HG03025 (cell line): ENCODE results near the gene MBD3L2B.
"Not testable (repeated sequence)": the region's sequence is repeated elsewhere in the genome, so short reads cannot be mapped to it uniquely, and the experiment has no call there.

Experiments
- ATAC-seq: cut with Tn5 transposase; IDR thresholded peaks from one replicate; pipeline ENCODE4 v1.9.1; 2021; ENCODE audit warnings: mild to moderate bottlenecking, moderate library complexity; ENCODE audit not compliant: unreplicated experiment, low FRiP score

MBD3L2B gene

GRCh38 chr19:7021331-7021730 lies at the start of gene MBD3L2B:
Gene MBD3L2B, minus strand, starts transcription at chr19:7021431. Its CDS starts 34 bp downstream, at chr19:7021397.
- ATAC-seq: not testable (repeated sequence)

GRCh38 chr19:7069904-7070226 lies 48.6 kb upstream of the MBD3L2B start:
- no peak for ATAC-seq

- ATAC-seq: peak; percentile 90
These were observed 48.0 kb upstream of the MBD3L2B start, which contains the start of gene ZNF557 for GRCh38 chr19:7069042-7069903. Gene ZNF557, plus strand, starts transcription at chr19:7069703. Its CDS starts 5,372 bp downstream, at chr19:7075075.

GRCh38 chr19:7068599-7068998 lies 47.4 kb upstream of the MBD3L2B start:
- no peak for ATAC-seq

- ATAC-seq: no peak
These were observed 46.5 kb upstream of the MBD3L2B start for GRCh38 chr19:7067716-7068115.

- ATAC-seq: not testable (repeated sequence)
These were observed 45.9 kb upstream of the MBD3L2B start for GRCh38 chr19:7067122-7067521.

GRCh38 chr19:7063764-7064418 lies 42.7 kb upstream of the MBD3L2B start:
- no peak for ATAC-seq

GRCh38 chr19:7063339-7063738 lies 42.1 kb upstream of the MBD3L2B start:
- ATAC-seq: no peak

- not testable (repeated sequence) for ATAC-seq
These were observed 38.7 kb upstream of the MBD3L2B start for GRCh38 chr19:7059977-7060376.

GRCh38 chr19:7058576-7058975 lies 37.3 kb upstream of the MBD3L2B start, which contains the start of gene MBD3L3:
Gene MBD3L3, minus strand, starts transcription at chr19:7058676. Its CDS starts 71 bp downstream, at chr19:7058605.
- ATAC-seq: not testable (repeated sequence)

GRCh38 chr19:7056371-7056770 lies 35.1 kb upstream of the MBD3L2B start:
- not testable (repeated sequence) for ATAC-seq

GRCh38 chr19:7055679-7056078 lies 34.4 kb upstream of the MBD3L2B start:
- not testable (repeated sequence) for ATAC-seq

- ATAC-seq: not testable (repeated sequence)
These were observed 33.6 kb upstream of the MBD3L2B start for GRCh38 chr19:7054635-7055368.

- not testable (repeated sequence) for ATAC-seq
These were observed 31.7 kb upstream of the MBD3L2B start for GRCh38 chr19:7052896-7053295.

- ATAC-seq: not testable (repeated sequence)
These were observed 30.2 kb upstream of the MBD3L2B start for GRCh38 chr19:7051421-7051820.

GRCh38 chr19:7049021-7049420 lies 27.8 kb upstream of the MBD3L2B start, which contains the start of gene MBD3L2:
Gene MBD3L2, plus strand, starts transcription at chr19:7049321. Its CDS starts 53 bp downstream, at chr19:7049374.
- ATAC-seq: not testable (repeated sequence)

- ATAC-seq: not testable (repeated sequence)
These were observed 20.3 kb upstream of the MBD3L2B start for GRCh38 chr19:7041563-7041962.

- ATAC-seq: not testable (repeated sequence)
These were observed 18.8 kb upstream of the MBD3L2B start, which contains the start of gene MBD3L4 for GRCh38 chr19:7040079-7040478. Gene MBD3L4, minus strand, starts transcription at chr19:7040179. Its CDS starts 35 bp downstream, at chr19:7040144.

- ATAC-seq: not testable (repeated sequence)
These were observed 9.0 kb upstream of the MBD3L2B start, which contains the start of gene MBD3L5 for GRCh38 chr19:7030278-7030677. Gene MBD3L5, plus strand, starts transcription at chr19:7030578. Its CDS starts 34 bp downstream, at chr19:7030612.

- not testable (repeated sequence) for ATAC-seq
These were observed 7.6 kb upstream of the MBD3L2B start for GRCh38 chr19:7028790-7029189.
